ENCODE measurements around the gene PRDM16.

Gene PRDM16

DNA sequence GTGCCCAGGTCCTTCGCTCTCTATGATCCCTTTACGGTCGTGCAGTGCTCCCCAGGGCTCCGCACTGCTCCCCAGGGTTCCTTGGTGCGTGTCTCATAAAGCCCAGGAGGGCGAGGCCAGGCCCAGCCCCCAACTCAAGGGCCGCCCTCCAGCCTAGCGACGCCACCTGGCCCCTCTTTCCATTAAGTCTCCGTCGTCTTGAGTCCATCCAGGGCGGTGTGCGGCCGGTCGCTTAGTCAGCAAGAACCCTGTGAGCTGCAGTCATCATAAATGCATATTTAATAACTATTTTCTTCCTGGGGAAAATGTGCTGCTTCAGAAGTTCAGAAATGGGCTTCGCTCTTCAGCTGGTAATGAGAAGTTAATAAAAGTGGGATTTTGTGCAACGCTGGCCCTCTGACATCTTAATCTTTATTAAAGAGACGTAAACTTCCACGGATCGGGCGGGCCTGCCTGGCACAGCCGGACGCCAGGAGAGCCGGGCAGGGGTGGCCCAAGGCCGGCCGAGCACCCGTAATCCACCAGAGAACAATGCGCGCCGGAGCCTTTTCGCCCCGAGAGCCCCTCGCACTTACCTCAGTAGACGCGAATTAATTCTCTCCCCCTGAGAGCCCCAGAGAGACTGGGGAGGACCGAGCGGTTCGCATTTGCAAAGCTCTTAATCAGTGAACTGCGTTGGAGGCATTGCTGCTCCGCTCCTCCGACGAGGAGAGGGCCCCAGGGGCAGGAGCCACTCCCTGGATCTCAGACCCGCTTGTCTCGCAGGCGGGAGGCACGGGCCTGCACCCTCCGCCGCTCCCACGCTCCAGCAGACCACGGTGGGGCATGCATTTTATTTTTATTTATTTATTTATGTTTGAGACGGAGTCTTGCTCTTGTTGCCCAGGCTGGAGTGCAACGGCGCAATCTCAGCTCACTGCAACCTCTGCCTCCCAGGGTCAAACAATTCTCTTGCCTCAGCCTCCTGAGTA is 197.1 kb downstream of the PRDM16 start:
- Histone ChIP-seq H3K4me3 (ENCODE audit: low read depth in 1 of 2, low read length in 2 of 2) (no peak overlapping the region), H3K4me2 (ENCODE audit: insufficient read depth, low read length) (no peak overlapping the region), H4K20me1 (ENCODE audit: insufficient read depth, low read length) (0 out of 2 replicates have a peak, but pooled peaks cover 3% of the 10 kb centered on the region), H3K9ac (ENCODE audit: low read depth, low read length) (no peak overlapping the region), H3K27me3 (ENCODE audit: insufficient read depth, low read length, poor library complexity) (no peaks in the 10 kb centered on the region), H3K27ac (ENCODE audit: low read length) (no peak overlapping the region), H3K9me3 (ENCODE audit: insufficient read depth, low read length, severe bottlenecking) (no peaks in the 10 kb centered on the region), H2AFZ (ENCODE audit: low read depth, low read length) (no peak overlapping the region), H3K36me3 (ENCODE audit: insufficient read depth, low read length) (no peaks in the 10 kb centered on the region), H3K4me1 (ENCODE audit: insufficient read depth, low read length) (no peaks in the 10 kb centered on the region), H3K79me2 (ENCODE audit: insufficient read depth, low read length) (no peaks in the 10 kb centered on the region)
- ATAC-seq (ENCODE audit: insufficient read depth, low read depth) (no peak), DNase-seq (no peak)
- no peak for TF ChIP-seq EZH2 (IDR thresholded peaks at IDR 0.05; ENCODE audit: borderline replicate concordance, low read depth, low read length, severe bottlenecking)
- TF ChIP-seq, protein P1, sequence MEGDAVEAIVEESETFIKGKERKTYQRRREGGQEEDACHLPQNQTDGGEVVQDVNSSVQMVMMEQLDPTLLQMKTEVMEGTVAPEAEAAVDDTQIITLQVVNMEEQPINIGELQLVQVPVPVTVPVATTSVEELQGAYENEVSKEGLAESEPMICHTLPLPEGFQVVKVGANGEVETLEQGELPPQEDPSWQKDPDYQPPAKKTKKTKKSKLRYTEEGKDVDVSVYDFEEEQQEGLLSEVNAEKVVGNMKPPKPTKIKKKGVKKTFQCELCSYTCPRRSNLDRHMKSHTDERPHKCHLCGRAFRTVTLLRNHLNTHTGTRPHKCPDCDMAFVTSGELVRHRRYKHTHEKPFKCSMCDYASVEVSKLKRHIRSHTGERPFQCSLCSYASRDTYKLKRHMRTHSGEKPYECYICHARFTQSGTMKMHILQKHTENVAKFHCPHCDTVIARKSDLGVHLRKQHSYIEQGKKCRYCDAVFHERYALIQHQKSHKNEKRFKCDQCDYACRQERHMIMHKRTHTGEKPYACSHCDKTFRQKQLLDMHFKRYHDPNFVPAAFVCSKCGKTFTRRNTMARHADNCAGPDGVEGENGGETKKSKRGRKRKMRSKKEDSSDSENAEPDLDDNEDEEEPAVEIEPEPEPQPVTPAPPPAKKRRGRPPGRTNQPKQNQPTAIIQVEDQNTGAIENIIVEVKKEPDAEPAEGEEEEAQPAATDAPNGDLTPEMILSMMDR (IDR thresholded peaks at IDR 0.05; ENCODE audit: borderline replicate concordance, extremely low read depth, low read length, poor library complexity, severe bottlenecking) = no peak

DNA sequence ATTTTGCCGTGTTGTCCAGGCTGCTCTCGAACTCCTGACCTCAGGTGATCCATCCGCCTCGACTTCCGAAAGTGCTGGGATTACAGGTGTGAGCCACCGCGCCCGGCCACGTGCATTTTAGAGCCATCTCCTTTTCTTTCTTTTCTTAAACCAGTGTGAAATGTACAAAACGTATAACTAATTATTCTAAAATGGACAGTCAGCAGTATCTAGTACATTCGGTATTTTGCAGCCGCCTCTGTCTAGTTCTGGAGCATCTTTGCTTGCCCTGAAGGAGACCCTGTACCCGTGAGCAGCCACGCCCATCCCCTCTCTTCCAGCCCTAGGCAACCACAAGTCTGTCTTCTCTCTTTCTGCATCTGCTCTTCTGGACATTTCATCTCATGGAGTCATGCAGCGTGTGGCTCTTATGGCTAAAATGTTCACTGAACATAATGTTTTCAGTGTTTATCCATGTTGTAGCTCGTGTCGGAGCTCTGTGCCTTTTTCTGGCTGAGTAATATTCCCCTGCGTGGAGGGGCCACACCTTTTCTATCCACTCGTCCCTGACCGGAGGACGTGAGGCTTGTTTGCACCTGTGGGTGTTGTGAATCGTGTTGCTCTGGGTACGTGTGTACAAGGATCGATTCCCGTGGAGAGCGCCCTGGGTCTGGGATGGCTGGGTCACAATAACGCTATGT is 198.0 kb downstream of the PRDM16 start:
- Histone ChIP-seq H3K27ac (ENCODE audit: low read length) (no peak overlapping the region), H3K4me2 (ENCODE audit: insufficient read depth, low read length) (no peak overlapping the region), H3K9me3 (ENCODE audit: insufficient read depth, low read length, severe bottlenecking) (no peaks in the 10 kb centered on the region), H3K79me2 (ENCODE audit: insufficient read depth, low read length) (no peaks in the 10 kb centered on the region), H3K36me3 (ENCODE audit: insufficient read depth, low read length) (no peaks in the 10 kb centered on the region), H3K9ac (ENCODE audit: low read depth, low read length) (no peak overlapping the region), H3K4me3 (ENCODE audit: low read depth in 1 of 2, low read length in 2 of 2) (no peak overlapping the region), H2AFZ (ENCODE audit: low read depth, low read length) (no peak overlapping the region), H4K20me1 (ENCODE audit: insufficient read depth, low read length) (0 out of 2 replicates have a peak, but pooled peaks cover 3% of the 10 kb centered on the region), H3K27me3 (ENCODE audit: insufficient read depth, low read length, poor library complexity) (no peaks in the 10 kb centered on the region), H3K4me1 (ENCODE audit: insufficient read depth, low read length) (no peaks in the 10 kb centered on the region)
- ATAC-seq (ENCODE audit: insufficient read depth, low read depth) (no peak), DNase-seq (no peak)
- no peak for TF ChIP-seq EZH2 (IDR thresholded peaks at IDR 0.05; ENCODE audit: borderline replicate concordance, low read depth, low read length, severe bottlenecking)
- TF ChIP-seq, protein P1 (IDR thresholded peaks at IDR 0.05; ENCODE audit: borderline replicate concordance, extremely low read depth, low read length, poor library complexity, severe bottlenecking) = no peak

DNA sequence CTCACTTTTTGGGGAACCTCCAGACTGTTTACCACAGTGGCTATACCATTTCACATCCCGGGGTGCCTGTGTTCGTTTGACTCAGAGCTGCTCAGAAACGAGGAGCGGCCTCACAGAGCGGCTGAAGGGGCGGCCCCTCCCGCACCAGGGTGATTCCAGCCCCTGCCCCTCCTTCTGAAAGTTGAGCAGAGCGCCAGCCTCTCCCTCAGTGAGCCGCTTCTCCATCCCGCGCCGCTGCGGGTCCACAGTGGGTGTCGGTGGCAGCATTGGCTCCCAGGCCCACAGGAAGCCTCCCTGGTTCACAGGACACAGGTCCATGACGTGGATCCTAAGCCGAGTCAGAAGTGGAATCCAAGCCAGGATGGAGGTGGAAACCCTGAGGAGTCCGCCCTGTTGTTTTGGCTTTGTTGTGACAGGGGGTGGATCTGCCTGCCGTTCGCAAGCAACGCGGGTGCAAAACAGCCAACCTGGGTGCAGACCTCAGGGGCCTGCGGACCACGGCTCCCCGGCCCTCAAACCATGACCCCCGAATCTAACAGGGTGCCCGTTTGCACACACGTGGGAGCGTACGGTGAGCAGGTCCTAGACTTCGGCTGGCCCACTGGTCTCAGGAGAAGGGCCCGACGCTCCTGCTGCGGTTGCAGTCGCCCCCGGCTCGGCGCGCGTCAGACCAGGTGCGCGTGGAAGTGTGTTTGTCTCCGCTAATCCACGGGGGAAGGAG is 198.7 kb downstream of the PRDM16 start:
- Histone ChIP-seq H3K36me3 (ENCODE audit: insufficient read depth, low read length) (no peaks in the 10 kb centered on the region), H2AFZ (ENCODE audit: low read depth, low read length) (no peak overlapping the region), H3K4me2 (ENCODE audit: insufficient read depth, low read length) (no peak overlapping the region), H3K4me3 (ENCODE audit: low read depth in 1 of 2, low read length in 2 of 2) (no peak overlapping the region), H4K20me1 (ENCODE audit: insufficient read depth, low read length) (0 out of 2 replicates have a peak, but pooled peaks cover 3% of the 10 kb centered on the region), H3K9me3 (ENCODE audit: insufficient read depth, low read length, severe bottlenecking) (no peaks in the 10 kb centered on the region), H3K4me1 (ENCODE audit: insufficient read depth, low read length) (no peaks in the 10 kb centered on the region), H3K27me3 (ENCODE audit: insufficient read depth, low read length, poor library complexity) (no peaks in the 10 kb centered on the region), H3K9ac (ENCODE audit: low read depth, low read length) (no peak overlapping the region), H3K79me2 (ENCODE audit: insufficient read depth, low read length) (no peaks in the 10 kb centered on the region), H3K27ac (ENCODE audit: low read length) (no peak overlapping the region)
- DNase-seq (no peak), ATAC-seq (ENCODE audit: insufficient read depth, low read depth) (no peak)
- TF ChIP-seq EZH2 (IDR thresholded peaks at IDR 0.05; ENCODE audit: borderline replicate concordance, low read depth, low read length, severe bottlenecking) = no peak
- TF ChIP-seq, protein P1 (IDR thresholded peaks at IDR 0.05; ENCODE audit: borderline replicate concordance, extremely low read depth, low read length, poor library complexity, severe bottlenecking) = no peak
